Trophoblast cell (in vitro differentiated cells and primary cell): ENCODE data around the gene USP16.

ENCODE experiments used
- DNase-seq, 2 donors: peaks; one replicate each; pipeline ENCODE4 v3.0.0-alpha.2; 2016
- H2AFZ ChIP-seq: 2 replicates; pipeline ENCODE4 v1.6.1; 2013; ENCODE audit warnings: low read length, moderate library complexity, mild to moderate bottlenecking; ENCODE audit not compliant: insufficient read depth, poor library complexity
- H2AK5ac ChIP-seq: 2 replicates; pipeline ENCODE4 v1.6.1; 2013; ENCODE audit warnings: mild to moderate bottlenecking, low read length
- H2BK120ac ChIP-seq: 2 replicates; pipeline ENCODE4 v1.6.1; 2013; ENCODE audit warnings: low read length, mild to moderate bottlenecking, moderate library complexity; ENCODE audit not compliant: insufficient read depth, poor library complexity
- H2BK12ac ChIP-seq: 2 replicates; pipeline ENCODE4 v1.6.1; 2013; ENCODE audit warnings: mild to moderate bottlenecking, low read length, moderate library complexity
- H2BK5ac ChIP-seq: 2 replicates; pipeline ENCODE4 v1.6.1; 2013; ENCODE audit warnings: low read length, low read depth, moderate library complexity, mild to moderate bottlenecking; ENCODE audit not compliant: poor library complexity
- H3K14ac ChIP-seq: 2 replicates; pipeline ENCODE4 v1.6.1; 2013; ENCODE audit warnings: mild to moderate bottlenecking, low read length
- H3K18ac ChIP-seq: 2 replicates; pipeline ENCODE4 v1.6.1; 2013; ENCODE audit warnings: mild to moderate bottlenecking, low read length
- H3K23ac ChIP-seq: 2 replicates; pipeline ENCODE4 v1.6.1; 2013; ENCODE audit warnings: low read length
- H3K27ac ChIP-seq: 2 replicates; pipeline ENCODE4 v1.5.1; 2013; ENCODE audit warnings: low read depth, mild to moderate bottlenecking, inconsistent platforms, low read length, moderate library complexity
- H3K27me3 ChIP-seq: 2 replicates; pipeline ENCODE4 v1.6.1; 2013; ENCODE audit warnings: inconsistent platforms, mild to moderate bottlenecking, low read length, moderate library complexity; ENCODE audit not compliant: insufficient read depth
- H3K36me3 ChIP-seq, 2 experiments: 1 replicate in 1 of 2; 2 replicates in 1 of 2; pipeline ENCODE4 v1.6.1; 2013; ENCODE audit warnings: low read length in 2 of 2, mild to moderate bottlenecking in 2 of 2, moderate library complexity in 1 of 2; ENCODE audit not compliant: insufficient read depth in 2 of 2, control insufficient read depth in 1 of 2
- H3K4ac ChIP-seq: 2 replicates; pipeline ENCODE4 v1.6.1; 2013; ENCODE audit warnings: low read depth, mild to moderate bottlenecking, low read length, moderate library complexity
- H3K4me1 ChIP-seq, 2 experiments: 1 replicate in 1 of 2; 2 replicates in 1 of 2; pipeline ENCODE4 v1.6.1; 2013; ENCODE audit warnings: low read length in 2 of 2, mild to moderate bottlenecking in 2 of 2, moderate library complexity in 1 of 2; ENCODE audit not compliant: insufficient read depth in 2 of 2, control insufficient read depth in 1 of 2
- H3K4me2 ChIP-seq: 2 replicates; pipeline ENCODE4 v1.6.1; 2013; ENCODE audit warnings: inconsistent platforms, mild to moderate bottlenecking, low read length, moderate library complexity
- H3K4me3 ChIP-seq: 2 replicates; pipeline ENCODE4 v1.5.1; 2013; ENCODE audit warnings: mild to moderate bottlenecking, low read depth, low read length, inconsistent platforms
- H3K79me1 ChIP-seq: one replicate; pipeline ENCODE4 v1.6.1; 2013; ENCODE audit warnings: low read length
- H3K79me2 ChIP-seq: 2 replicates; pipeline ENCODE4 v1.6.1; 2013; ENCODE audit warnings: low read length, mild to moderate bottlenecking; ENCODE audit not compliant: control insufficient read depth, insufficient read depth, poor library complexity
- H3K9ac ChIP-seq: 2 replicates; pipeline ENCODE4 v1.6.1; 2013; ENCODE audit warnings: mild to moderate bottlenecking, low read length
- H3K9me3 ChIP-seq: 2 replicates; pipeline ENCODE4 v1.6.1; 2013; ENCODE audit warnings: low read depth, mild to moderate bottlenecking, control low read depth, inconsistent platforms, low read length; ENCODE audit not compliant: insufficient read depth
- H4K12ac ChIP-seq: 2 replicates; pipeline ENCODE4 v1.6.1; 2013; ENCODE audit warnings: low read depth, mild to moderate bottlenecking, low read length, moderate library complexity
- H4K8ac ChIP-seq: 2 replicates; pipeline ENCODE4 v1.6.1; 2013; ENCODE audit warnings: low read depth, mild to moderate bottlenecking, low read length, moderate library complexity
- H4K91ac ChIP-seq: one replicate; pipeline ENCODE4 v1.6.1; 2013; ENCODE audit warnings: low read depth, mild to moderate bottlenecking, low read length, moderate library complexity
- WGBS: extraction: QIAGEN DNeasy Blood & Tissue Kit; methylation state at CpG from one replicate; pipeline ENCODE4 v1.1.7; 2013; ENCODE audit warnings: missing lambda C conversion rate; ENCODE audit not compliant: insufficient read length, insufficient coverage; ENCODE audit errors: extremely low coverage; 5-methylcytosine and 5-hydroxymethylcytosine counted together

Gene USP16

GRCh38 chr21:29102791-29103257 is 78.4 kb downstream of the USP16 start:
- H4K8ac ChIP-seq = no peak overlapping the region
- no peak overlapping the region for H4K91ac ChIP-seq
- H3K9ac ChIP-seq = no peak overlapping the region
- no peak overlapping the region for H2AFZ ChIP-seq
- H2BK5ac ChIP-seq = no peak overlapping the region
- no peak overlapping the region for H2BK120ac ChIP-seq
- H3K14ac ChIP-seq = no peak overlapping the region
- no peak overlapping the region for H3K27ac ChIP-seq
- no CpG with 5 or more reads among the region's 2 CpGs for WGBS
- no peak overlapping the region for H3K4ac ChIP-seq
- no peak overlapping the region for H3K4me2 ChIP-seq
- no peak overlapping the region for H3K4me3 ChIP-seq
- H3K4me1 ChIP-seq = peaks cover 0 to 5% of the 10 kb centered on the region in 2 experiments
- no peaks in the 10 kb centered on the region for H3K36me3 ChIP-seq
- no peak overlapping the region for H2BK12ac ChIP-seq
- H4K12ac ChIP-seq = no peak overlapping the region
- H3K18ac ChIP-seq = no peak overlapping the region
- H3K79me1 ChIP-seq = no peaks in the 10 kb centered on the region
- H3K79me2 ChIP-seq = no peaks in the 10 kb centered on the region
- no peak overlapping the region for H2AK5ac ChIP-seq
- H3K23ac ChIP-seq = no peak overlapping the region
- H3K9me3 ChIP-seq = no peaks in the 10 kb centered on the region
- DNase-seq = no peak
- no peaks in the 10 kb centered on the region for H3K27me3 ChIP-seq
